Tibial nerve (tissue), 4 donors: ENCODE data around the gene MYH11. TPM values are rescaled to one million over a fixed set of nuclear protein-coding genes. Genes with fewer than 3 reads are reported as not detected.

Experiments used
- DNase-seq, 2 donors: peaks; one replicate each; pipeline ENCODE4 v3.0.0-alpha.2; 2019; ENCODE audit warnings: low spot score in 2 of 2
- H3K27ac ChIP-seq, 4 donors: fragments of 200-600 bp; sonication (generic) in 3 of 4; one replicate each; pipeline ENCODE4 v1.5.1; 2017 to 2019; ENCODE audit warnings: mild to moderate bottlenecking in 1 of 4
- H3K27me3 ChIP-seq, 2 donors: fragments of 200-600 bp; sonication (generic) in 1 of 2; one replicate each; pipeline versions ENCODE4 v1.5.1 to v1.6.0; 2017 to 2019
- H3K36me3 ChIP-seq, 3 donors: fragments of 200-600 bp; sonication (generic); one replicate each; pipeline ENCODE4 v1.5.1; 2018 to 2019
- H3K4me1 ChIP-seq, 4 donors: fragments of 200-600 bp; sonication (generic) in 3 of 4; one replicate each; pipeline ENCODE4 v1.5.1; 2017 to 2019
- H3K4me3 ChIP-seq, 4 donors: fragments of 200-600 bp; sonication (generic) in 3 of 4; one replicate each; pipeline ENCODE4 v1.5.1; 2017 to 2019; ENCODE audit warnings: mild to moderate bottlenecking in 1 of 4, moderate library complexity in 1 of 4
- H3K9me3 ChIP-seq, 4 donors: fragments of 200-600 bp; sonication (generic) in 3 of 4; one replicate each; pipeline ENCODE4 v1.5.1; 2017 to 2019
- EP300 ChIP-seq, 2 donors: sonication (generic); formaldehyde crosslinking; IDR thresholded peaks; one replicate each; pipeline ENCODE4 v1.6.1; 2017; ENCODE audit warnings: antibody characterized with exemption in 2 of 2, mild to moderate bottlenecking in 1 of 2
- POLR2A ChIP-seq, 2 donors: fragments of 450-650 bp; IDR thresholded peaks; one replicate each; pipeline ENCODE4 v1.6.1; 2017; ENCODE audit warnings: antibody characterized with exemption in 2 of 2, mild to moderate bottlenecking in 2 of 2, moderate library complexity in 2 of 2
- WGBS, 2 donors: methylation state at CpG; one replicate each; pipeline ENCODE4 v1.1.5; 2018; 5-methylcytosine and 5-hydroxymethylcytosine counted together
- total RNA-seq, 4 donors: library from RNA; depleted of rRNA; stranded (reverse); fragments of >200 nt; gene quantifications; one replicate each; pipeline ENCODE4 v1.1.0, GENCODE V29; 2016
- TF ChIP-seq, protein P1 (sequence below), 5 experiments: fragments of 200-600 bp in 3 of 5; fragments of 450-650 bp in 2 of 5; sonication (generic) in 3 of 5; IDR thresholded peaks; one replicate each; pipeline ENCODE4 v1.5.1; 2016 to 2019; ENCODE audit warnings: antibody characterized with exemption in 5 of 5, mild to moderate bottlenecking in 3 of 5, moderate library complexity in 2 of 5

Gene MYH11
- total RNA-seq, 4 donors from 2014 or later: 33.7 to 90.9 (median 71.8) TPM

DNA sequence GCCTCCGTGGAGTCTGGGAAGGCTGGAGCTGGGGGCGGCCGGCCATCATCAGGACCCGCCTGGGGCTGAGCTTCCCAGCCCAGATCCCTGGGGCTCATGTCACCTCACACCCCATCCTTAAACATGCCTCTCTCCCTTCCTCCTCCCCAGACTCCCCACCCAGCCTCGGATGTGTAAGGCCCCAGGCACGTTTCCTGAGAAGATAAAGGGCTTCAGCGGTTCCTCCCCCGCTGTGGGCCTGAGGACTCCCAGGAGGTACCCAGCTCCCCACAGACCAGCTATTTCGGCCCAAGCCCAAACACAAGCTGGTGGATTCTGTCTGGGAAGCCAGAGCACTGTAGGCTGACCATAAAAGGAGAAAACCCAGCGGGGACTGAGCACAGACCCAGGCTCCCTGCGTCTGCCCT lies 49.2 kb downstream of the MYH11 start:
- Histone ChIP-seq H3K9me3 (no peaks in the 10 kb centered on the region), H3K4me3 (no peak overlapping the region), H3K4me1 (peaks cover 0 to 19% (median 0%) of the 10 kb centered on the region in 4 donors), H3K36me3 (no peaks in the 10 kb centered on the region), H3K27me3 (no peaks in the 10 kb centered on the region), H3K27ac (peak overlapping the region in 1 of 4 donors; percentile 50)
- no peak for TF ChIP-seq EP300 (IDR thresholded peaks at IDR 0.05)
- no peak for TF ChIP-seq POLR2A (IDR thresholded peaks at IDR 0.05)
- TF ChIP-seq, protein P1, sequence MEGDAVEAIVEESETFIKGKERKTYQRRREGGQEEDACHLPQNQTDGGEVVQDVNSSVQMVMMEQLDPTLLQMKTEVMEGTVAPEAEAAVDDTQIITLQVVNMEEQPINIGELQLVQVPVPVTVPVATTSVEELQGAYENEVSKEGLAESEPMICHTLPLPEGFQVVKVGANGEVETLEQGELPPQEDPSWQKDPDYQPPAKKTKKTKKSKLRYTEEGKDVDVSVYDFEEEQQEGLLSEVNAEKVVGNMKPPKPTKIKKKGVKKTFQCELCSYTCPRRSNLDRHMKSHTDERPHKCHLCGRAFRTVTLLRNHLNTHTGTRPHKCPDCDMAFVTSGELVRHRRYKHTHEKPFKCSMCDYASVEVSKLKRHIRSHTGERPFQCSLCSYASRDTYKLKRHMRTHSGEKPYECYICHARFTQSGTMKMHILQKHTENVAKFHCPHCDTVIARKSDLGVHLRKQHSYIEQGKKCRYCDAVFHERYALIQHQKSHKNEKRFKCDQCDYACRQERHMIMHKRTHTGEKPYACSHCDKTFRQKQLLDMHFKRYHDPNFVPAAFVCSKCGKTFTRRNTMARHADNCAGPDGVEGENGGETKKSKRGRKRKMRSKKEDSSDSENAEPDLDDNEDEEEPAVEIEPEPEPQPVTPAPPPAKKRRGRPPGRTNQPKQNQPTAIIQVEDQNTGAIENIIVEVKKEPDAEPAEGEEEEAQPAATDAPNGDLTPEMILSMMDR (IDR thresholded peaks at IDR 0.05): no peak
- DNase-seq: no peak
- 39 to 49% methylated on average over 11 of the region's 11 CpGs for WGBS, 2 donors

DNA sequence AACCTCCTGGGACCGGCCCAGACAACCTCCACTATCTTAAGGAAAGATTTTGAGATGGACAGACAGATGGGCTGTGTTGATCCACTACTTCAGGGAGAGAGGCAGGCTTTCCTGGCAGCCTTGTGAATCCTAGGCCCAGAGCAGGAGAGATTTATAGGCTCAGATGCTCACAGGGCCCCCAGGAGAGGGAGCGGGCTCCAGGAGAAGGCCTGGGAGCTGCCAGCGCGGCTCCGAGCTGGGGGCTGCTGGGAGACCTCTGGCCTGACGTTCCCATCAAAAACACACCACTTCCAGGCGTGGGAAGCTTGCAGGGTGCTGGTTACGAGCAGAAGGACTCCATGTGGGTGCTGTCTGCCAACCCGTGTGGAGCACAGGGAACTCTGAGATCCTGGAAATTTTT lies 53.2 kb downstream of the MYH11 start:
- Histone ChIP-seq H3K9me3 (no peaks in the 10 kb centered on the region), H3K27ac (no peak overlapping the region), H3K36me3 (no peaks in the 10 kb centered on the region), H3K4me1 (no peaks in the 10 kb centered on the region), H3K27me3 (no peaks in the 10 kb centered on the region), H3K4me3 (no peak overlapping the region)
- TF ChIP-seq POLR2A (IDR thresholded peaks at IDR 0.05) (no peak), EP300 (IDR thresholded peaks at IDR 0.05) (no peak)
- TF ChIP-seq, protein P1 (IDR thresholded peaks at IDR 0.05): no peak
- no peak for DNase-seq
- 74 to 78% methylated on average over 6 to 9 of the region's 9 CpGs for WGBS, 2 donors

DNA sequence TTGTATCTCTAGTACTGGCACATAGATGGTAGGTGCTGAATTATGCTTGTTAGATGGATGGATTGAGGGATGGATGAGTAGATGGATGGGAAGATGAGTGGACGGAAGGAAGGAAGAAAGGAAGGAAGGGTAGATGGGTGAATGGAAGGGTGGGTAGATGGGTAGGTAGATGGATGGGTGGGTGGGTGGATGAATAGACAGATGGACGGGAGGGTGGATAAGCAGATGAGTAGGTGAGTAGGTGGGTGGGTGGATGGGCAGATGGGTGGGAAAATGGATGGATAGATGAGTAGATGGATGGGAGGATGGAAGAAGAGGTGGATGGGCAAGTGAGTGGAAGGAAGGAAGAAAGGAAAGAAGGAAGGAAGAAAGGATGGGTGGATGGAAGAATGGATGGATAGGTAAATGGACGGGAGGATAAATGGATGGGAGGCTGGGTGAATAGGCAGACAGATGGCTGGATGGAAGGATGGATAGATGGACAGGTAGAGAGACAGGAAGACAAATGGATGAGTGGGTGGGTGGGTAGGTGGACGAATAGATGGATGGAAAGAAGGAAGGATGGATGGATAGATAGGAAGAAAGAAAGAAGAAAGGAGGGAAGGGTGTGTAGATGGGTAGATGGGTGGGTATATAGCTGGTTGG lies 56.9 kb downstream of the MYH11 start:
- Histone ChIP-seq H3K36me3 (no peaks in the 10 kb centered on the region), H3K27ac (no peak overlapping the region), H3K9me3 (peaks cover 0 to 18% (median 0%) of the 10 kb centered on the region in 4 donors), H3K27me3 (no peaks in the 10 kb centered on the region), H3K4me3 (no peak overlapping the region), H3K4me1 (no peaks in the 10 kb centered on the region)
- TF ChIP-seq POLR2A (IDR thresholded peaks at IDR 0.05): no peak
- no peak for TF ChIP-seq EP300 (IDR thresholded peaks at IDR 0.05)
- TF ChIP-seq, protein P1 (IDR thresholded peaks at IDR 0.05): no peak
- no peak for DNase-seq
- 84 to 85% methylated on average over 4 of the region's 4 CpGs for WGBS, 2 donors

DNA sequence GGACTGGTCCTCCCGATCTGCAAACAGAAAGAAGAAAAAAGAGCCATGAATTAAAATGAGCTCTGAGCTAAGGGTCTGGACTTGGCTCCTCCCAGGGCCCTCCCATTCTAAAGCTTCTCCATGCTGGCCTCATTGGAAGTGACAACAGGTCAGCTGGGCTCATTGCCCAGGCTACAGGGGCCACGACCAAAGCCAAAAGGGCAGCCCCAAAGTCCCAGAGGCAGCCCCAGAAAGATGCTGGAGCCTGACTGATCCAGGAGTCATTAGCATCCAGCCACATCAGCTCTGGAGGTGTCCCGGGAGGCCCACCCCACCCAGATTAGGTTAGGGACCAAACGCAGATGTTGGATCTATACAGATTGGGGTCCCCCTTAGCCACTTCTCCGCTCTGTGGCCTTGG lies 58.2 kb downstream of the MYH11 start:
- no peak for DNase-seq
- 51 to 75% methylated on average over 5 of the region's 5 CpGs for WGBS, 2 donors
- Histone ChIP-seq H3K4me3 (no peak overlapping the region), H3K36me3 (no peaks in the 10 kb centered on the region), H3K27ac (no peak overlapping the region), H3K9me3 (peaks cover 0 to 18% (median 0%) of the 10 kb centered on the region in 4 donors), H3K4me1 (peaks cover 0 to 4% (median 0%) of the 10 kb centered on the region in 4 donors), H3K27me3 (no peaks in the 10 kb centered on the region)
- TF ChIP-seq, protein P1 (IDR thresholded peaks at IDR 0.05): no peak
- TF ChIP-seq POLR2A (IDR thresholded peaks at IDR 0.05): no peak
- TF ChIP-seq EP300 (IDR thresholded peaks at IDR 0.05): no peak

DNA sequence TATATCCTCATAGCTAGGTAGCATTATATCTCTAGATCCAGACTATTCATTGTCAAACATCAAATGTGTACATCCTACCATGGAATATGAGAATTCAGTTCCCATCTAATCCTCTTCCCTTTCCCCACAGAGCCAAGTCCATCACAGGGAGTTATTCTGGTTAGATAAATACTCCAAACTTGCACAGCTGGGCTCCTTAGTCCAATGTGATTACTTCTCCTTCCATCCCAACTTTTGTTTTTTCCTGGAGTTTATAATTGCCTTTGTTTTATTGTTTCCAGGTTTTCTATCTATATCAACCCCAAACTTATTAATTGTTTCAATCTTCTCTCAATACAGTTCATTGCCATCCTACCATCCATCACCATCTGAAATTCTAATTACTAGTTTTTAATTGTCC lies 59.9 kb downstream of the MYH11 start:
- Histone ChIP-seq H3K4me3 (no peak overlapping the region), H3K36me3 (no peaks in the 10 kb centered on the region), H3K4me1 (peaks cover 0 to 4% (median 0%) of the 10 kb centered on the region in 4 donors), H3K27ac (no peak overlapping the region), H3K9me3 (peaks cover 0 to 18% (median 0%) of the 10 kb centered on the region in 4 donors), H3K27me3 (no peaks in the 10 kb centered on the region)
- no peak for TF ChIP-seq POLR2A (IDR thresholded peaks at IDR 0.05)
- TF ChIP-seq, protein P1 (IDR thresholded peaks at IDR 0.05): no peak
- no peak for DNase-seq
